Liver (tissue), 9 donors: ENCODE data around the gene COMMD1. TPM values are rescaled to one million over a fixed set of nuclear protein-coding genes. Genes with fewer than 3 reads are reported as not detected.

Experiments
- DNase-seq: peaks from one replicate; pipeline ENCODE4 v3.0.0-alpha.2; 2017; ENCODE audit warnings: low spot score
- H3K27ac ChIP-seq, 2 donors: one replicate each; pipeline ENCODE4 v1.7.0; 2013; ENCODE audit warnings: inconsistent platforms in 2 of 2, low read length in 2 of 2, control low read depth in 1 of 2, low read depth in 1 of 2, mild to moderate bottlenecking in 1 of 2
- H3K27me3 ChIP-seq, 4 donors: one replicate each; pipeline versions ENCODE4 v1.6.1 to v1.7.0; 2013; ENCODE audit warnings: low read length in 3 of 4, inconsistent platforms in 1 of 4, mild to moderate bottlenecking in 1 of 4, moderate library complexity in 1 of 4; ENCODE audit not compliant: control insufficient read depth in 4 of 4, insufficient read depth in 4 of 4
- H3K36me3 ChIP-seq, 4 donors: one replicate each; pipeline versions ENCODE4 v1.6.1 to v1.7.0; 2013; ENCODE audit warnings: low read length in 3 of 4, mild to moderate bottlenecking in 3 of 4, low read depth in 1 of 4, moderate library complexity in 1 of 4; ENCODE audit not compliant: control insufficient read depth in 4 of 4, insufficient read depth in 3 of 4
- H3K4me1 ChIP-seq, 4 donors: one replicate each; pipeline versions ENCODE4 v1.6.1 to v1.7.0; 2013; ENCODE audit warnings: low read length in 3 of 4, mild to moderate bottlenecking in 3 of 4, moderate library complexity in 1 of 4; ENCODE audit not compliant: control insufficient read depth in 4 of 4, insufficient read depth in 4 of 4
- H3K4me3 ChIP-seq, 3 donors: one replicate each; pipeline versions ENCODE4 v1.6.1 to v1.7.0; 2013; ENCODE audit warnings: low read length in 3 of 3, control low read depth in 1 of 3, low read depth in 1 of 3, mild to moderate bottlenecking in 1 of 3
- H3K9ac ChIP-seq, 2 donors: one replicate each; pipeline ENCODE4 v1.7.0; 2013; ENCODE audit warnings: low read length in 2 of 2, mild to moderate bottlenecking in 2 of 2, moderate library complexity in 2 of 2, control low read depth in 1 of 2, low read depth in 1 of 2
- H3K9me3 ChIP-seq, 4 donors: one replicate each; pipeline versions ENCODE4 v1.6.1 to v1.7.0; 2013; ENCODE audit warnings: low read length in 3 of 4; ENCODE audit not compliant: control insufficient read depth in 4 of 4
- ATF3 ChIP-seq: IDR thresholded peaks from 2 replicates; pipeline ENCODE4 v1.6.1; 2016; ENCODE audit warnings: antibody characterized with exemption
- EGR1 ChIP-seq, 2 donors: IDR thresholded peaks; 2 replicates each; pipeline ENCODE4 v1.6.1; 2016 to 2018; ENCODE audit warnings: antibody characterized with exemption in 2 of 2, low read depth in 2 of 2
- FOXA1 ChIP-seq: IDR thresholded peaks from 2 replicates; pipeline ENCODE4 v1.6.1; 2016; ENCODE audit warnings: antibody characterized with exemption
- FOXA2 ChIP-seq: IDR thresholded peaks from 2 replicates; pipeline ENCODE4 v1.6.1; 2016; ENCODE audit warnings: antibody characterized with exemption
- GABPA ChIP-seq, 2 donors: IDR thresholded peaks in 1 of 2; conservative IDR thresholded peaks in 1 of 2; 2 replicates each; pipeline ENCODE4 v1.6.1; 2016; ENCODE audit warnings: antibody characterized with exemption in 2 of 2, mild to moderate bottlenecking in 1 of 2, moderate library complexity in 1 of 2
- HNF4A ChIP-seq, 2 donors: conservative IDR thresholded peaks; 2 replicates each; pipeline ENCODE4 v1.6.1; 2016; ENCODE audit warnings: antibody characterized with exemption in 2 of 2, mild to moderate bottlenecking in 2 of 2
- JUND ChIP-seq, 2 donors: IDR thresholded peaks; 2 replicates each; pipeline ENCODE4 v1.6.1; 2016; ENCODE audit warnings: antibody characterized with exemption in 2 of 2
- NR2F2 ChIP-seq: IDR thresholded peaks from 2 replicates; pipeline ENCODE4 v1.6.1; 2016; ENCODE audit warnings: antibody characterized with exemption
- RAD21 ChIP-seq, 2 donors: IDR thresholded peaks; 2 replicates each; pipeline ENCODE4 v1.6.1; 2016; ENCODE audit warnings: antibody characterized with exemption in 2 of 2, mild to moderate bottlenecking in 2 of 2
- REST ChIP-seq: IDR thresholded peaks from 2 replicates; pipeline ENCODE4 v1.6.1; 2016; ENCODE audit warnings: antibody characterized with exemption, mild to moderate bottlenecking
- RXRA ChIP-seq, 2 donors: IDR thresholded peaks; 2 replicates each; pipeline ENCODE4 v1.6.1; 2017 to 2018; ENCODE audit warnings: antibody characterized with exemption in 2 of 2, mild to moderate bottlenecking in 1 of 2
- SP1 ChIP-seq: IDR thresholded peaks from 2 replicates; pipeline ENCODE4 v1.6.1; 2018; ENCODE audit warnings: antibody characterized with exemption, mild to moderate bottlenecking
- TAF1 ChIP-seq: conservative IDR thresholded peaks from 2 replicates; pipeline ENCODE4 v1.6.1; 2016; ENCODE audit warnings: antibody characterized with exemption, mild to moderate bottlenecking
- YY1 ChIP-seq: IDR thresholded peaks from 2 replicates; pipeline ENCODE4 v1.6.1; 2016; ENCODE audit warnings: antibody characterized with exemption, mild to moderate bottlenecking
- WGBS: extraction: QIAGEN DNeasy Blood & Tissue Kit; methylation state at CpG from one replicate; pipeline ENCODE4 v1.1.7; 2013; 5-methylcytosine and 5-hydroxymethylcytosine counted together
- polyA plus RNA-seq, 2 donors: library from polyadenylated mRNA; stranded (reverse) in 1 of 2; unstranded in 1 of 2; fragments of 200-250 nt in 1 of 2; fragments of >200 nt in 1 of 2; fragmentation: Nextera tagmentation in 1 of 2; extraction: Ambion mirVana in 1 of 2; gene quantifications; one replicate each; pipeline versions ENCODE4 v1.2.1 to v1.2.3, GENCODE V29; 2013 to 2015
- total RNA-seq, 2 donors: library from RNA; depleted of rRNA; stranded (reverse); fragments of >200 nt; gene quantifications; one replicate each; pipeline ENCODE4 v1.2.3, GENCODE V29; 2014
- donor health status: healthy.
- donor health status: healthy.
- donor health status: healthy.
- donor health status: healthy.
- donor health status: healthy.

Gene COMMD1
- total and polyA plus RNA-seq, 4 donors, result 17.4 to 47.9 (median 20.7) TPM

GRCh38 chr2:61882850-61883249 is 22.6 kb upstream of the COMMD1 start:
- peaks cover 10 to 64% (median 52%) of the 10 kb centered on the region in 4 donors for H3K36me3 ChIP-seq
- no peak overlapping the region for H3K9ac ChIP-seq
- H3K27ac ChIP-seq, result no peak overlapping the region
- 95% methylated on average over 5 of the region's 5 CpGs for WGBS
- H3K9me3 ChIP-seq, result no peaks in the 10 kb centered on the region
- no peak for TF ChIP-seq NR2F2
- no peak for TF ChIP-seq GABPA (IDR thresholded peaks at IDR 0.05 in 1 of 2, conservative IDR thresholded peaks at IDR 0.05 in 1 of 2)
- DNase-seq, result no peak
- H3K4me3 ChIP-seq, result no peak overlapping the region
- H3K4me1 ChIP-seq, result peaks cover 1 to 18% (median 8%) of the 10 kb centered on the region in 4 donors
- no peaks in the 10 kb centered on the region for H3K27me3 ChIP-seq

- no peaks in the 10 kb centered on the region for H3K9me3 ChIP-seq
- no peak overlapping the region for H3K27ac ChIP-seq
- no peak overlapping the region for H3K9ac ChIP-seq
- H3K4me1 ChIP-seq, result peaks cover 1 to 18% (median 8%) of the 10 kb centered on the region in 4 donors
- no peaks in the 10 kb centered on the region for H3K27me3 ChIP-seq
- no peak for DNase-seq
- WGBS, result 89% methylated on average over 18 of the region's 18 CpGs
- no peak for TF ChIP-seq FOXA2
- no peak for TF ChIP-seq RXRA (IDR thresholded peaks at IDR 0.05)
- TF ChIP-seq HNF4A (conservative IDR thresholded peaks at IDR 0.05), result no peak
- no peak for TF ChIP-seq TAF1
- TF ChIP-seq EGR1 (IDR thresholded peaks at IDR 0.05; ENCODE audit: low read depth in 2 of 2), result no peak
- no peak for TF ChIP-seq SP1
- no peak overlapping the region for H3K4me3 ChIP-seq
- H3K36me3 ChIP-seq, result peaks cover 8 to 33% (median 26%) of the 10 kb centered on the region in 4 donors
Measured at GRCh38 chr2:61885896-61886603, 19.4 kb upstream of the COMMD1 start.

GRCh38 chr2:61887717-61888266 is 17.7 kb upstream of the COMMD1 start:
- peak overlapping the region; percentile 78 to 99 (median 92) for H3K4me3 ChIP-seq

More at GRCh38 chr2:61887717-61888266, 17.7 kb upstream of the COMMD1 start:
- Histone ChIP-seq H3K27me3 (no peaks in the 10 kb centered on the region), H3K9ac (peak overlapping the region; percentile 96 to 100), H3K4me1 (peaks cover 1 to 18% (median 8%) of the 10 kb centered on the region in 4 donors), H3K36me3 (peaks cover 8 to 18% (median 14%) of the 10 kb centered on the region in 4 donors), H3K27ac (peak overlapping the region; percentile 97 to 99), H3K9me3 (no peaks in the 10 kb centered on the region)
- TF ChIP-seq EGR1 (IDR thresholded peaks at IDR 0.05; ENCODE audit: low read depth in 2 of 2) (no peak), RAD21 (IDR thresholded peaks at IDR 0.05) (no peak), RXRA (IDR thresholded peaks at IDR 0.05) (no peak), ATF3 (no peak), HNF4A (conservative IDR thresholded peaks at IDR 0.05) (no peak), NR2F2 (no peak), SP1 (no peak), YY1 (no peak), REST (no peak), GABPA (IDR thresholded peaks at IDR 0.05 in 1 of 2, conservative IDR thresholded peaks at IDR 0.05 in 1 of 2) (no peak), FOXA1 (no peak), FOXA2 (no peak), JUND (IDR thresholded peaks at IDR 0.05) (no peak), TAF1 (no peak)
- no peak for DNase-seq
- under 1% methylated on average over 18 of the region's 18 CpGs for WGBS
